CD14-positive monocyte (primary cell): Measurements from ENCODE around the gene VWA7. TPM values are rescaled to one million over a fixed set of nuclear protein-coding genes. Genes with fewer than 3 reads are reported as not detected.
"Not testable (repeated sequence)": the region's sequence is repeated elsewhere in the genome, so short reads cannot be mapped to it uniquely, and the experiment has no call there.

Experiments used
- DNase-seq, 3 donors: peaks; one replicate each; pipeline ENCODE4 v3.0.0-alpha.2; 2011 to 2022
- H2AFZ ChIP-seq: 2 replicates; pipeline ENCODE4 v1.6.0; 2012; ENCODE audit warnings: mild to moderate bottlenecking, low read depth, low read length, inconsistent platforms; ENCODE audit not compliant: insufficient read depth, poor library complexity, severe bottlenecking
- H3K27ac ChIP-seq, 2 donors: 1 replicate in 1 of 2; 2 replicates in 1 of 2; pipeline ENCODE4 v1.5.1; 2012 to 2013; ENCODE audit warnings: low read length in 2 of 2, control low read depth in 1 of 2, inconsistent platforms in 1 of 2, low read depth in 1 of 2, mild to moderate bottlenecking in 1 of 2
- H3K27me3 ChIP-seq, 2 donors: one replicate each; pipeline versions ENCODE4 v1.6.0 to v1.6.1; 2011 to 2013; ENCODE audit warnings: low read length in 2 of 2; ENCODE audit not compliant: control insufficient read depth in 2 of 2, insufficient read depth in 2 of 2
- H3K36me3 ChIP-seq, 2 donors: replicated peaks in 1 of 2; 1 replicate in 1 of 2; 2 replicates in 1 of 2; pipeline versions ENCODE4 v1.5.1 to v1.6.1; 2012 to 2013; ENCODE audit warnings: low read length in 2 of 2, control low read depth in 1 of 2, inconsistent platforms in 1 of 2, mild to moderate bottlenecking in 1 of 2; ENCODE audit not compliant: insufficient read depth in 2 of 2, control insufficient read depth in 1 of 2
- H3K4me1 ChIP-seq, 2 donors: 1 replicate in 1 of 2; 2 replicates in 1 of 2; pipeline versions ENCODE4 v1.5.1 to v1.6.1; 2012 to 2013; ENCODE audit warnings: low read length in 2 of 2, control low read depth in 1 of 2, inconsistent platforms in 1 of 2, mild to moderate bottlenecking in 1 of 2, moderate library complexity in 1 of 2; ENCODE audit not compliant: insufficient read depth in 2 of 2, control insufficient read depth in 1 of 2
- H3K4me2 ChIP-seq: replicated peaks from 2 replicates; pipeline ENCODE3; 2012; ENCODE audit warnings: low read length, moderate library complexity, mild to moderate bottlenecking; ENCODE audit not compliant: poor library complexity, severe bottlenecking; ENCODE audit errors: extremely low read depth
- H3K4me3 ChIP-seq, 3 experiments: fragments of 200-600 bp in 1 of 3; sonication (generic) in 1 of 3; replicated peaks in 1 of 3; 1 replicate in 2 of 3; 2 replicates in 1 of 3; pipeline ENCODE4 v1.5.1; 2011 to 2013; ENCODE audit warnings: low read length in 3 of 3, mild to moderate bottlenecking in 3 of 3, control low read depth in 2 of 3, low read depth in 2 of 3, inconsistent platforms in 1 of 3, moderate library complexity in 1 of 3
- H3K79me2 ChIP-seq: 2 replicates; pipeline ENCODE4 v1.6.0; 2012; ENCODE audit warnings: mild to moderate bottlenecking, control low read depth, inconsistent platforms, low read length, moderate library complexity; ENCODE audit not compliant: insufficient read depth
- H3K9ac ChIP-seq: 2 replicates; pipeline ENCODE4 v1.6.0; 2017; ENCODE audit warnings: low read length, mild to moderate bottlenecking; ENCODE audit not compliant: insufficient read depth, poor library complexity, severe bottlenecking
- H3K9me3 ChIP-seq, 2 donors: replicated peaks in 1 of 2; 1 replicate in 1 of 2; 2 replicates in 1 of 2; pipeline versions ENCODE4 v1.5.1 to v1.6.1; 2012 to 2013; ENCODE audit warnings: low read length in 2 of 2, control low read depth in 1 of 2; ENCODE audit not compliant: control insufficient read depth in 1 of 2, insufficient read depth in 1 of 2
- H4K20me1 ChIP-seq: 2 replicates; pipeline ENCODE4 v1.6.0; 2012; ENCODE audit warnings: mild to moderate bottlenecking, low read length, control low read depth, moderate library complexity; ENCODE audit not compliant: insufficient read depth
- H3K27ac Mint-ChIP-seq, 7 donors: one replicate each; pipeline ENCODE4 v1.8.0; 2020; ENCODE audit warnings: mild to moderate bottlenecking in 7 of 7, mixed read lengths in 7 of 7, moderate library complexity in 6 of 7, inconsistent platforms in 2 of 7
- H3K27me3 Mint-ChIP-seq, 3 donors: one replicate each; pipeline ENCODE4 v1.8.0; 2021 to 2022; ENCODE audit warnings: low read depth in 3 of 3, mild to moderate bottlenecking in 3 of 3, mixed read lengths in 3 of 3, moderate library complexity in 3 of 3, inconsistent platforms in 1 of 3
- H3K36me3 Mint-ChIP-seq, 2 donors: one replicate each; pipeline ENCODE4 v1.8.0; 2020; ENCODE audit warnings: mixed read lengths in 2 of 2, inconsistent platforms in 1 of 2, mild to moderate bottlenecking in 1 of 2
- H3K4me1 Mint-ChIP-seq: one replicate; pipeline ENCODE4 v1.8.0; 2020; ENCODE audit warnings: mild to moderate bottlenecking, mixed read lengths
- H3K4me3 Mint-ChIP-seq, 2 donors: one replicate each; pipeline ENCODE4 v1.8.0; 2020; ENCODE audit warnings: mild to moderate bottlenecking in 2 of 2, mixed read lengths in 2 of 2, moderate library complexity in 1 of 2
- H3K9me3 Mint-ChIP-seq, 7 donors: one replicate each; pipeline ENCODE4 v1.8.0; 2020 to 2022; ENCODE audit warnings: mixed read lengths in 7 of 7, mild to moderate bottlenecking in 6 of 7, moderate library complexity in 6 of 7, inconsistent platforms in 2 of 7
- CTCF ChIP-seq: fragments of 200-600 bp; IDR thresholded peaks from one replicate; pipeline ENCODE4 v1.8.0; 2022; ENCODE audit warnings: antibody characterized with exemption, mild to moderate bottlenecking
- WGBS: methylation state at CpG from one replicate; pipeline ENCODE4 v1.1.5; 2013; ENCODE audit warnings: missing lambda C conversion rate; ENCODE audit not compliant: insufficient coverage; 5-methylcytosine and 5-hydroxymethylcytosine counted together
- intact Hi-C, 2 donors: fragments of 100-400 bp; cut with micrococcal nuclease; formaldehyde crosslinking; loops; one replicate each; pipeline versions ENCODE4 v1.15.0 to v1.15.1; 2023
- polyA plus RNA-seq, 3 donors: library from polyadenylated mRNA; depleted of rRNA in 1 of 3; unstranded in 2 of 3; stranded (reverse) in 1 of 3; fragments of 300-500 nt in 2 of 3; fragments of >200 nt in 1 of 3; fragmentation: Illumina TruSeq in 2 of 3; gene quantifications; 1 replicate in 2 of 3; 2 replicates in 1 of 3; pipeline ENCODE4 v1.2.3, GENCODE V29; 2012 to 2021

The VWA7 gene
- polyA plus RNA-seq, 3 donors = 0.57 TPM; not detected in 2

GRCh38 chr6:31822036-31822821 is 45.1 kb upstream of the VWA7 start:
- Histone ChIP-seq H3K4me3 (peak overlapping the region; percentile 56 to 93 (median 72)), H4K20me1 (no peaks in the 10 kb centered on the region), H3K9me3 (no peaks in the 10 kb centered on the region), H3K27ac (peak overlapping the region; percentile 69 to 76), H3K9ac (peak overlapping the region; percentile 70), H2AFZ (peak overlapping the region; percentile 89), H3K36me3 (no peaks in the 10 kb centered on the region), H3K27me3 (no peaks in the 10 kb centered on the region), H3K4me2 (peak overlapping the region; percentile 98), H3K4me1 (peaks cover 73 to 92% of the 10 kb centered on the region in 2 donors), H3K79me2 (peaks cover 52% of the 10 kb centered on the region)
- 0% methylated on average over 8 of the region's 25 CpGs for WGBS
- DNase-seq = peak; percentile 68 to 89 (median 76)
- peaks cover 0 to 8% of the 10 kb centered on the region in 2 donors for H3K36me3 Mint-ChIP-seq
- peaks cover 78% of the 10 kb centered on the region for H3K4me1 Mint-ChIP-seq
- peak overlapping the region; percentile 91 to 97 (median 94) for H3K27ac Mint-ChIP-seq
- H3K4me3 Mint-ChIP-seq = peak overlapping the region; percentile 87 to 92
- TF ChIP-seq CTCF = no peak
- peaks cover 0 to 2% (median 0%) of the 10 kb centered on the region in 7 donors for H3K9me3 Mint-ChIP-seq
- peaks cover 0 to 4% (median 0%) of the 10 kb centered on the region in 3 donors for H3K27me3 Mint-ChIP-seq
- intact Hi-C loops = no loop called here

GRCh38 chr6:31821301-31822035 is 44.3 kb upstream of the VWA7 start:
- H3K4me3 Mint-ChIP-seq = peak overlapping the region; percentile 87 to 92
- Histone ChIP-seq H3K9me3 (no peaks in the 10 kb centered on the region), H4K20me1 (no peaks in the 10 kb centered on the region), H3K4me2 (peak overlapping the region; percentile 98), H3K9ac (peak overlapping the region; percentile 70), H2AFZ (peak overlapping the region; percentile 89), H3K36me3 (no peaks in the 10 kb centered on the region), H3K27ac (peak overlapping the region; percentile 69 to 76), H3K4me3 (peak overlapping the region; percentile 56 to 93 (median 72)), H3K27me3 (no peaks in the 10 kb centered on the region), H3K4me1 (peaks cover 69 to 86% of the 10 kb centered on the region in 2 donors), H3K79me2 (peaks cover 54% of the 10 kb centered on the region)
- peaks cover 0 to 2% (median 0%) of the 10 kb centered on the region in 7 donors for H3K9me3 Mint-ChIP-seq
- DNase-seq = peak; percentile 24 to 45 (median 30)
- WGBS = 2% methylated on average over 13 of the region's 39 CpGs
- peak overlapping the region; percentile 91 to 97 (median 94) for H3K27ac Mint-ChIP-seq
- peaks cover 0 to 8% of the 10 kb centered on the region in 2 donors for H3K36me3 Mint-ChIP-seq
- intact Hi-C loops = no loop called here
- peaks cover 71% of the 10 kb centered on the region for H3K4me1 Mint-ChIP-seq
- peaks cover 0 to 4% (median 0%) of the 10 kb centered on the region in 3 donors for H3K27me3 Mint-ChIP-seq
- no peak for TF ChIP-seq CTCF

- H3K27ac Mint-ChIP-seq, H3K36me3 ChIP-seq, H3K27me3 Mint-ChIP-seq, H3K9ac ChIP-seq, H4K20me1 ChIP-seq, H3K27me3 ChIP-seq, H2AFZ ChIP-seq, H3K36me3 Mint-ChIP-seq, H3K9me3 ChIP-seq, H3K9me3 Mint-ChIP-seq, DNase-seq, intact Hi-C loops, H3K4me3 Mint-ChIP-seq: not testable (repeated sequence)
- Histone ChIP-seq H3K4me3 (peak overlapping the region in 1 of 3 experiments; percentile 93), H3K79me2 (peaks cover 52% of the 10 kb centered on the region), H3K27ac (peak overlapping the region in 1 of 2 donors; percentile 69), H3K4me1 (peaks cover 62 to 78% of the 10 kb centered on the region in 2 donors), H3K4me2 (peak overlapping the region; percentile 98)
- WGBS = no CpG with 5 or more reads among the region's 10 CpGs
- peaks cover 62% of the 10 kb centered on the region for H3K4me1 Mint-ChIP-seq
Measured at GRCh38 chr6:31820399-31820798, 43.3 kb upstream of the VWA7 start.
